ENCODE measurements around the gene CAPN3. TPM values are rescaled to one million over a fixed set of nuclear protein-coding genes. Genes with fewer than 3 reads are reported as not detected.

Gene CAPN3
- total and polyA plus RNA-seq, 7 donors, result 4.4 to 18.8 (median 6.8) TPM

DNA sequence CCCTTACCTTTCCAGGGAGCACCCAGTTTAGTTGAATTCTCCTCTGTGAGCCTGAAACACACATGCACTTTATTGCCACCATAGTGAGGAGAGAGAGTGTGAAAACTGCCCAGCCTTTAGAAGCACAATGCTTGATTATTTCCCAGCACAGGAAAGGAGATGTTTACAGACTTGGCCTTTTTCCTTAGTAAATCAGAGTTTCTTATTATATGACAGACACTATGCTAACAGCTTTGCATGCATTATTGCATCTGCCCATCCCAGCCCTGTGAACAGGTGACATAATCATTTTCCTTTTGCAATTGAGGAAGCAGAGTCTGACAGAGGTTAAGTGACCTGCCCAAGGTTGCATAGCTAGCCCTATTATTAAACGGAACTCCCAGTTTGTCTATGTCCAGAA is 36.5 kb downstream of the CAPN3 start:
- no peak for TF ChIP-seq EP300 (IDR thresholded peaks at IDR 0.05)
- TF ChIP-seq, protein P1, sequence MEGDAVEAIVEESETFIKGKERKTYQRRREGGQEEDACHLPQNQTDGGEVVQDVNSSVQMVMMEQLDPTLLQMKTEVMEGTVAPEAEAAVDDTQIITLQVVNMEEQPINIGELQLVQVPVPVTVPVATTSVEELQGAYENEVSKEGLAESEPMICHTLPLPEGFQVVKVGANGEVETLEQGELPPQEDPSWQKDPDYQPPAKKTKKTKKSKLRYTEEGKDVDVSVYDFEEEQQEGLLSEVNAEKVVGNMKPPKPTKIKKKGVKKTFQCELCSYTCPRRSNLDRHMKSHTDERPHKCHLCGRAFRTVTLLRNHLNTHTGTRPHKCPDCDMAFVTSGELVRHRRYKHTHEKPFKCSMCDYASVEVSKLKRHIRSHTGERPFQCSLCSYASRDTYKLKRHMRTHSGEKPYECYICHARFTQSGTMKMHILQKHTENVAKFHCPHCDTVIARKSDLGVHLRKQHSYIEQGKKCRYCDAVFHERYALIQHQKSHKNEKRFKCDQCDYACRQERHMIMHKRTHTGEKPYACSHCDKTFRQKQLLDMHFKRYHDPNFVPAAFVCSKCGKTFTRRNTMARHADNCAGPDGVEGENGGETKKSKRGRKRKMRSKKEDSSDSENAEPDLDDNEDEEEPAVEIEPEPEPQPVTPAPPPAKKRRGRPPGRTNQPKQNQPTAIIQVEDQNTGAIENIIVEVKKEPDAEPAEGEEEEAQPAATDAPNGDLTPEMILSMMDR (IDR thresholded peaks at IDR 0.05), result no peak
- TF ChIP-seq POLR2A (IDR thresholded peaks at IDR 0.05), result no peak
- TF ChIP-seq POLR2AphosphoS5 (IDR thresholded peaks at IDR 0.05), result no peak
- Histone ChIP-seq H3K9me3 (no peaks in the 10 kb centered on the region), H3K4me1 (no peaks in the 10 kb centered on the region), H3K27ac (no peak overlapping the region), H3K36me3 (peaks cover 0 to 6% (median 0%) of the 10 kb centered on the region in 4 donors), H3K27me3 (no peaks in the 10 kb centered on the region), H3K4me3 (no peak overlapping the region)
- WGBS, 2 donors, result 24 to 70% methylated on average over 1 of the region's 1 CpG
- intact Hi-C loops (cut with DNase I), result no loop called here
- DNase-seq, result no peak

DNA sequence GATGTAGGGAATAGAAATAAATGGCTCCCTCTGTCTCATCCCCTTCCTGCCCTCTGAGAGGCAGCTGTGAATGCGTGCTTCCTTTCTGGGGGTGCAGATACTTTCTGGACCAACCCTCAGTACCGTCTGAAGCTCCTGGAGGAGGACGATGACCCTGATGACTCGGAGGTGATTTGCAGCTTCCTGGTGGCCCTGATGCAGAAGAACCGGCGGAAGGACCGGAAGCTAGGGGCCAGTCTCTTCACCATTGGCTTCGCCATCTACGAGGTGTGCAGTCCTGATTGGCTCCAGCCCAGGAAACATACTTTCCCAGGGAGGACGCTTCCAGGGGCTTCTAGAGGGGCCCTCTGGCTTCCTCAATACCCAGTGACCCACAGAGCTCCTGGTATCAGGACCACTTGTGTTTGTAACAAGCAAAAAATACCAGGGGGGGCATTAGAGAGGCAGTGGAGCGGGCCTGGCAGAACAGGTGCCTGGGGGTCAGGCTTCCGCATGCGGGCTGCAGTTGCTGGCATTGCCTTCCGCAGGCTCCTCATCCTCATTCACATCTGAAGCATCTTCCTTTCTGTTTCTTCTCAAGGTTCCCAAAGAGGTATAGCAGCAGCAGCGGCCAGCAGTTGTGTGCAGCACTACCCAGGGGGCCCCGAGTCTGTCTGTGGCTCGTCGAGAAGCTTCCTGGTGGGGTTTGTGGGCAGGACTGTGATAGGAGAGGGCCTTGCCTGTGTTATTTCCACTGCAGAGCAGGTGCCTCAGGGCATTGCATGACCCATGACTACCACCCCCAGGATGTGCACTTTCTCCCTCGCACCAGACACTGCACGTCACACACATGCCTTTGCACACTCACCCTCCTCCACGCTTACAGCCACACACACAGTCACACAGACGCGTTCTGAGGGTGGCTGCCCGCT is 42.5 kb downstream of the CAPN3 start:
- intact Hi-C loops (cut with DNase I), result no loop called here
- DNase-seq, result no peak

DNA sequence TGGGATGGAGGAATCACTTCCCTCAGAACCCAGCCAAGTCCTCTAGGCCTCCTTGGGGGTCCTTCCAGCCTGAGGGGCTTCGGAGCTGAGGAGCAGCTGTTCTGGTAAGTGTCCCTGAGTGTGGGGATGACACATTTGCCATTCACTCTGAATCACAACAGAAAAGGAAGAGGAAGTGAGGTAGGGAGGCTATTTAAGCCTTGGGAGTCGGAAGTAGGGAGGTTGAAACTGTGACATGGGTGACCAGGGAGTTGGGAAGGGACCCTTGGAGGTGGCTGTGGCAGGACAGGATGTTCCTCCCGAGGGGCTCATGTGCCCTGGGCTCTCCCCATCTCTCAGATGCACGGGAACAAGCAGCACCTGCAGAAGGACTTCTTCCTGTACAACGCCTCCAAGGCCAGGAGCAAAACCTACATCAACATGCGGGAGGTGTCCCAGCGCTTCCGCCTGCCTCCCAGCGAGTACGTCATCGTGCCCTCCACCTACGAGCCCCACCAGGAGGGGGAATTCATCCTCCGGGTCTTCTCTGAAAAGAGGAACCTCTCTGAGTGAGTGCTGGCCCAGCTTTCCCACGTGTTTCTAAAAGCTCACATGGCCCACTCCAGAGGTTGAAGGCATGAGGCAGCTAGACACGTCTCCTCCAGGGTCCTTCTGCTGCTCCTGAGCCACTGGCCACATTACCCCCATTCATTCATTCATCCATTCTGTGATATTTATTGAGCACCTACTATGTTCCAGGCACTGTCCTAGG is 43.3 kb downstream of the CAPN3 start:
- DNase-seq, result no peak
- intact Hi-C loops (cut with DNase I), result no loop called here
- Histone ChIP-seq H3K4me1 (no peaks in the 10 kb centered on the region), H3K9me3 (no peaks in the 10 kb centered on the region), H3K27ac (no peak overlapping the region), H3K27me3 (no peaks in the 10 kb centered on the region), H3K36me3 (peaks cover 0 to 20% (median 0%) of the 10 kb centered on the region in 4 donors), H3K4me3 (no peak overlapping the region)
- TF ChIP-seq, protein P1 (IDR thresholded peaks at IDR 0.05), result no peak
- no peak for TF ChIP-seq POLR2A (IDR thresholded peaks at IDR 0.05)
- WGBS, 2 donors, result 86 to 94% methylated on average over 15 of the region's 15 CpGs

More for the DNA sequence above, 42.5 kb downstream of the CAPN3 start:
- 73 to 92% methylated on average over 24 of the region's 24 CpGs for whole genome bisulfite sequencing, 2 donors
- peaks cover 0 to 20% (median 0%) of the 10 kb centered on the region in 4 donors for H3K36me3 ChIP-seq
- no peaks in the 10 kb centered on the region for H3K4me1 ChIP-seq
- TF ChIP-seq, protein P1 (IDR thresholded peaks at IDR 0.05), result no peak
- TF ChIP-seq POLR2A (IDR thresholded peaks at IDR 0.05) (no peak), EP300 (IDR thresholded peaks at IDR 0.05) (no peak), POLR2AphosphoS5 (IDR thresholded peaks at IDR 0.05) (no peak)
- H3K9me3 ChIP-seq, result no peaks in the 10 kb centered on the region
- no peak overlapping the region for H3K27ac ChIP-seq
- H3K27me3 ChIP-seq, result no peaks in the 10 kb centered on the region
- no peak overlapping the region for H3K4me3 ChIP-seq

DNA sequence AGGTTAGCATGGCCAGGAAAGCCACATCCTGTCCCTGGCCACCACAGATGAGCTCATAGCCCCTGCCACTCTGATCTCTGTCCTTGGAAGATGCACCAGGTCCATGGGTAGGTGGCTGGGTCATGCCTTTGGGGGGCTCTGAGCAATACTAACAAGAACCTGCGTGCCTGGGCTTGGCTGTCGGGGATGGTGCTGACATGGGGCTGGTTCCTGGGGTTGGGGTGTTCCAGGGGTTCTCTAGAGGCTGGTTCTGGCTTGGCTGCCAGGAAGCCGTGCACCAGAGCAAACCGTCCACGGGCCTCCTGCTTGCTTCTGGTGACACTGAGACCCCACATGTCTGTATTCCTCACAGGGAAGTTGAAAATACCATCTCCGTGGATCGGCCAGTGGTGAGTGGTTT is 44.1 kb downstream of the CAPN3 start:
- intact Hi-C loops (cut with DNase I), result no loop called here
- Histone ChIP-seq H3K36me3 (peaks cover 0 to 20% (median 0%) of the 10 kb centered on the region in 4 donors), H3K9me3 (no peaks in the 10 kb centered on the region), H3K27ac (no peak overlapping the region), H3K4me1 (no peaks in the 10 kb centered on the region), H3K27me3 (no peaks in the 10 kb centered on the region), H3K4me3 (no peak overlapping the region)
- DNase-seq, result no peak
- no peak for TF ChIP-seq EP300 (IDR thresholded peaks at IDR 0.05)
- WGBS, 2 donors, result 95 to 97% methylated on average over 7 of the region's 7 CpGs

Data from sigmoid colon (tissue), 7 donors.